Upper lobe of right lung (tissue), 1 donor: Measurements from ENCODE around the gene TGM5. TPM values are rescaled to one million over a fixed set of nuclear protein-coding genes. Genes with fewer than 3 reads are reported as not detected.

Experiments
- ATAC-seq: fragments of 200-7000 bp; cut with Tn5 transposase; one replicate; pipeline ENCODE4 v1.9.1; 2020; ENCODE audit warnings: mild to moderate bottlenecking, moderate library complexity
- DNase-seq: peaks from one replicate; pipeline ENCODE4 v3.0.0-alpha.2; 2020
- H3K27ac ChIP-seq: fragments of 200-600 bp; one replicate; pipeline ENCODE4 v1.8.0; 2022
- H3K27me3 ChIP-seq: fragments of 200-600 bp; one replicate; pipeline ENCODE4 v1.8.0; 2022; ENCODE audit warnings: mild to moderate bottlenecking
- H3K36me3 ChIP-seq: fragments of 200-600 bp; one replicate; pipeline ENCODE4 v1.8.0; 2022
- H3K4me1 ChIP-seq: fragments of 200-600 bp; one replicate; pipeline ENCODE4 v1.8.0; 2022
- H3K4me3 ChIP-seq: fragments of 200-600 bp; one replicate; pipeline ENCODE4 v1.8.0; 2022; ENCODE audit warnings: mild to moderate bottlenecking
- H3K9me3 ChIP-seq: fragments of 200-600 bp; one replicate; pipeline ENCODE4 v1.8.0; 2022
- intact Hi-C: fragments of 100-400 bp; cut with DNase I; formaldehyde crosslinking; loops from one replicate; pipeline ENCODE4 v1.11.0; 2022
- total RNA-seq: library from RNA; stranded (reverse); fragmentation: NEBNext Ultra II Directional; extraction: Animal tissue kit (Norgen Biotek cat#: 25700); gene quantifications from one replicate; pipeline ENCODE4 v1.2.1, GENCODE V29; 2021
- TF ChIP-seq, protein P1 (sequence below): fragments of 200-600 bp; IDR thresholded peaks from one replicate; pipeline ENCODE4 v1.8.0; 2022; ENCODE audit warnings: antibody characterized with exemption
- donor health status: DM: no; HTN: yes; CAD: no; lungs with severe emphysema.

The TGM5 gene
- total RNA-seq, 1 donor from 2014 or later: not detected

DNA sequence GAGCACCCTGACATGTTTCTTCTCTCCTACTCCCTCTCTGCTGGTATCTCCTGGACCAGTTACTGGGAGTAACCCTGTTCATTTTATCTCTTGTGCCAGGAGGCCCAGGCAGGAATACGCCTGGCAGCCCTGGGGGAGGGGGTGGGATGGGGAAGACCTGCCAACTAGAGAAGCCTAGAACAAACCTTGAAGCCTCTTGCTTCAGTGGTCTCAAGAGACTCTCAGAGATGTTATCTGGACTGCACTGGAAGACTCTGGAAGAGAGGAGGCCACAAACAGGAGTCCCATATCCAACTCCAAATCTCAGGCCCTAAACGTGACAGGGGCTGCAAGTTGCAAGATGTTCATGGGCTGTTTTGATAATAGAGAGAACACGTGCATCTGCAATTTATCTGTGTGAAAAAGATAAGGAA lies 45.7 kb downstream of the TGM5 start, which contains the start of gene EPB42:
EPB42 (minus strand) TSS at position 28 of the 413 bp plus-strand sequence. CDS start 193 bp downstream, outside the sequence.
- no peaks in the 10 kb centered on the region for H3K4me1 ChIP-seq
- H3K27ac ChIP-seq: no peak within 1 kb of the TSS
- H3K9me3 ChIP-seq: no peaks in the 10 kb centered on the region
- DNase-seq (no peak), ATAC-seq (no peak)
- no peak within 1 kb of the TSS for H3K4me3 ChIP-seq
- no peaks in the 10 kb centered on the region for H3K36me3 ChIP-seq
- TF ChIP-seq, protein P1, sequence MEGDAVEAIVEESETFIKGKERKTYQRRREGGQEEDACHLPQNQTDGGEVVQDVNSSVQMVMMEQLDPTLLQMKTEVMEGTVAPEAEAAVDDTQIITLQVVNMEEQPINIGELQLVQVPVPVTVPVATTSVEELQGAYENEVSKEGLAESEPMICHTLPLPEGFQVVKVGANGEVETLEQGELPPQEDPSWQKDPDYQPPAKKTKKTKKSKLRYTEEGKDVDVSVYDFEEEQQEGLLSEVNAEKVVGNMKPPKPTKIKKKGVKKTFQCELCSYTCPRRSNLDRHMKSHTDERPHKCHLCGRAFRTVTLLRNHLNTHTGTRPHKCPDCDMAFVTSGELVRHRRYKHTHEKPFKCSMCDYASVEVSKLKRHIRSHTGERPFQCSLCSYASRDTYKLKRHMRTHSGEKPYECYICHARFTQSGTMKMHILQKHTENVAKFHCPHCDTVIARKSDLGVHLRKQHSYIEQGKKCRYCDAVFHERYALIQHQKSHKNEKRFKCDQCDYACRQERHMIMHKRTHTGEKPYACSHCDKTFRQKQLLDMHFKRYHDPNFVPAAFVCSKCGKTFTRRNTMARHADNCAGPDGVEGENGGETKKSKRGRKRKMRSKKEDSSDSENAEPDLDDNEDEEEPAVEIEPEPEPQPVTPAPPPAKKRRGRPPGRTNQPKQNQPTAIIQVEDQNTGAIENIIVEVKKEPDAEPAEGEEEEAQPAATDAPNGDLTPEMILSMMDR: no peak
- intact Hi-C loops: no loop called here
- no peaks in the 10 kb centered on the region for H3K27me3 ChIP-seq

DNA sequence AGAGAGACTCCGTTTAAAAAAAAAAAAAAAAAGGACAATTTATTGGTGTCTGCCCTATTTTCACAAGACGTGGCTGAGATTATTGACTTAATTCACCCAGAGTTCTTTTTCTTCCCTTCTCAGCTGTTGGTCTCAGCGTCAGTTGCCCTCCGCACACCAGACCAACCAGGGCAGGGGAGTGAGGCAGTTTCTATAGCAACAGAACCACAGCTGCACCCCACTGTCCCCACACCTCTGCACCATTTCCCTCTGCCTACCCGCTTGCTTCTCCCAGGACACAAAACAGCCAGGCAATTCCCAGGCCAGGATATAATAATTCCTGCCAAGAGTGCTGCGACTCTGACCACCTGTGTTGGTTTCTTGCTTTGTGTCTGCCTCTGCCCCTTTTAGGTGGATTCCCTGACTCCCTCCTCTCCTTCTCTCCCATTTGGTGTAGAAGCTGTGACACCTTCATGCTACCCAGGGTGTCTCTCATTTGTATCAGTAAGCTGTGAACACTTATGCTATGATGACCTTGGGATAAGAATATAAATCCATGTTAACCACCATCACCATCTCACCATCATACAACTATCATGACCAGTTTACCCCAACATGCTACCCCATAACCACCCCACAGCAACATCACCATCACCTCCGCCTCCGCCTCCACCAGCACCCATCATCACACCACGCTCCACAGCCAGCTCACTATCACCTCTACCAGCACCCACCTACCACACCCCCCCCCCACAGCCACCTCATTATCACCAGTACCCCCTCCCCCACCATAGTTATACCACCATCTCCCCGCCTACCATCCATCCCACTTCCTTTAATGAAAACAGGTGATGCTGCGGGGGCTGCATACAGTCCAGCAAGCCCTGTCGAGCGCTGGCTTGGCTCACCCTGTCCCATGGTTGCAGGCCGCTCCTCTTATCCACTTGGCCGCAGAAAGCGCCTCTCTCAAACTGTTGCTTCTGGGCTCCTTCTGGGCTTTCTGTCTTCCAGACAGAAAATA lies 46.5 kb downstream of the TGM5 start:
- no peaks in the 10 kb centered on the region for H3K36me3 ChIP-seq
- TF ChIP-seq, protein P1: no peak

DNA sequence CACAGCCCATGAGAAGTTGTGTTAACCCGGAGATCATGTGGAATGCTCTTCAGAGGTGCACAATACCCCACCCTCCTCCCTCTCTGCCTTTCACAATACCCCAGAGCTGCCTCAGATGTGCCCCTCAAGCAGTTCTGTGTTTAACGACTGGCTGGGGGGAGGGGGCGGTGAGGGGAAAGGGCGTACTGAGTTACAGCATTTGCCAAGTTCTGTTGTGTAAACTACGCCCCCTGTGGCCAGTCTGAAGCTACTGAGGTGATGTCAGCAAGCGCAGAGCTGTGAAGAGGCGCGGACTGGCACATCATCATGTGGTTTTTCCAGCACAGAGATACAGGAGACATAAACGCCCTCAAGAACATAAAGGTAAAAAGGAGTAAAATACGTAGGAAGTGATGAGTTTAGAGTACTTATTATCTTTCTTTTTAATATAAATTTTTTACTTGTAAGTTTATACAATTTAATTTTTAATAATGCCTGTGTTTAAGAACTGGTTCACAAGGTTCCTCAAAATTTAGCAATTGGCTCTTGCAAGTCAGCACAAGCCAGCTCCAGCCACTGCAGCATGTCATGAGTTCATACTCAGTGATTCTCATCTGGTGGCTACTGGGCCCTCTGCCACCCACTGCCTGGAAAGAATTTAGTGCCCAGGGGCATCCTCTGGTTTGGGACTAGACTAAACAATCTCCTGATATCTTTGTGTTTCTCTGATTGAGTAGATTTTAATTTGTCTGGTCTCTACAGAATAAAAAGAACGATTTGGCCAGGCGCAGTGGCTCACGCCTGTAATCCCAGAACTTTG lies 47.6 kb downstream of the TGM5 start:
- H3K27ac ChIP-seq: no peak overlapping the region
- ATAC-seq: no peak
- no peak for DNase-seq
- no peaks in the 10 kb centered on the region for H3K36me3 ChIP-seq
- H3K27me3 ChIP-seq: no peaks in the 10 kb centered on the region
- intact Hi-C loops: no loop called here
- TF ChIP-seq, protein P1: peak; percentile 7
- no peaks in the 10 kb centered on the region for H3K9me3 ChIP-seq
- no peak overlapping the region for H3K4me3 ChIP-seq
- no peaks in the 10 kb centered on the region for H3K4me1 ChIP-seq

More for the DNA sequence above, 46.5 kb downstream of the TGM5 start:
- Histone ChIP-seq H3K4me1 (no peaks in the 10 kb centered on the region), H3K27ac (no peak overlapping the region), H3K9me3 (no peaks in the 10 kb centered on the region), H3K4me3 (no peak overlapping the region), H3K27me3 (no peaks in the 10 kb centered on the region)
- no peak for ATAC-seq
- intact Hi-C loops: no loop called here
- no peak for DNase-seq

DNA sequence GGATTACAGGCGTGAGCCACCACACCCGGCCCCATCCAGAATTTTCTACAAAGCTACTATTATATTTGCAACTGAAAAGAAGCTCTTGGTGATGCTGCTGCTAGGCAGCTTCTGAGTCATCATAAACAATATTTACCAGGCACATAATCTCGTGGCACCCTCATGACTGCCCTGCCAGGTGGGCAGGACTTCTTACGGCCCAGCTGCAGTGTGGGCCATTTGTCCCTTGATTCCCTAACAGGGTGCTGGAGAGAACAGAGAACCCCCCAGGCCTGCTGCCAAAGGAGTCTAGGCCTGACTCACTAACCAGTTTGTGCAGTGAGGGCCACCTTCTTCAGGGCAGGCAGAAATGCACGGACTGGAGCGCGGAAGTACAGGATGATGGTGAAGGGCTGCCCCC lies 50.8 kb downstream of the TGM5 start:
- Histone ChIP-seq H3K27ac (no peak overlapping the region), H3K36me3 (no peaks in the 10 kb centered on the region), H3K27me3 (no peaks in the 10 kb centered on the region), H3K4me1 (no peaks in the 10 kb centered on the region), H3K4me3 (no peak overlapping the region), H3K9me3 (no peaks in the 10 kb centered on the region)
- no peak for DNase-seq
- TF ChIP-seq, protein P1: no peak
- intact Hi-C loops: no loop called here
- no peak for ATAC-seq

DNA sequence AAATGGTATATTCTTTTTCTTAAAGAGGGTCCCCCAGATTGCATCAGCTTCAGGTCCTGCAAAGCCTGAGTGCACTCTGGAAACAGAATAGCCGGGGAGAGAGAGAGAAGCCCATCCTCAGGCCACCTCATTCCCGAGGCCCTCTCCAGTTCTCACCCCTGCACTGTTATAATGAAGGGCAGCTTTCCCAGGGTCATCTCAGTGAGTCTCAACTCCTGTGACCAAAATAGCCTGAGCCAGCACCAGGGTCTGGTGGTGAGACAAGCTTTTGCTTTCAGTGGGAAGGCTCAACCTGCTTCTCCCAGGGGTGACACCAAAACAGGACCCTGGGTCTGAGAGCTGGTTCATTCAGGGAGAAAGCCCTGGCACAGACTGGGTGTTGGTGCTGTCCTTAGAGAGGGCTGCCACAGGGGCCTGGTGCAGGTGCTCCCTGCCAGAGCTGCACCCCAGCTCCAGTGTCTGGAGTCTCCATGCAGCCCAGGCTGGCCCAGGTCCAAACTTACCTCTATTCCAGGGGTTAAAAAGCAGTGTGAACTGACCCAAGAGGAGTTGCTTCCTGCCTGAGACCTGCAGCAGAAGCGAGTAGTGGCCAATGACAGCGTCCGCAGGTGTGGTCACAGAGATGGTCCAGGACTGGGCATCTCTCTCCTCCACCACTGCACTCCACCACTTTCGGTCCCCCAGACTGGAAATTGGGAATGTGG lies 52.0 kb downstream of the TGM5 start:
- intact Hi-C loops: no loop called here
- no peak overlapping the region for H3K27ac ChIP-seq
- no peaks in the 10 kb centered on the region for H3K9me3 ChIP-seq
- H3K36me3 ChIP-seq: no peaks in the 10 kb centered on the region
- no peaks in the 10 kb centered on the region for H3K4me1 ChIP-seq
- TF ChIP-seq, protein P1: no peak
- DNase-seq: no peak
- H3K4me3 ChIP-seq: no peak overlapping the region
- H3K27me3 ChIP-seq: no peaks in the 10 kb centered on the region
- ATAC-seq: no peak
